ENCODE results near the gene ICOSLG.

DNA sequence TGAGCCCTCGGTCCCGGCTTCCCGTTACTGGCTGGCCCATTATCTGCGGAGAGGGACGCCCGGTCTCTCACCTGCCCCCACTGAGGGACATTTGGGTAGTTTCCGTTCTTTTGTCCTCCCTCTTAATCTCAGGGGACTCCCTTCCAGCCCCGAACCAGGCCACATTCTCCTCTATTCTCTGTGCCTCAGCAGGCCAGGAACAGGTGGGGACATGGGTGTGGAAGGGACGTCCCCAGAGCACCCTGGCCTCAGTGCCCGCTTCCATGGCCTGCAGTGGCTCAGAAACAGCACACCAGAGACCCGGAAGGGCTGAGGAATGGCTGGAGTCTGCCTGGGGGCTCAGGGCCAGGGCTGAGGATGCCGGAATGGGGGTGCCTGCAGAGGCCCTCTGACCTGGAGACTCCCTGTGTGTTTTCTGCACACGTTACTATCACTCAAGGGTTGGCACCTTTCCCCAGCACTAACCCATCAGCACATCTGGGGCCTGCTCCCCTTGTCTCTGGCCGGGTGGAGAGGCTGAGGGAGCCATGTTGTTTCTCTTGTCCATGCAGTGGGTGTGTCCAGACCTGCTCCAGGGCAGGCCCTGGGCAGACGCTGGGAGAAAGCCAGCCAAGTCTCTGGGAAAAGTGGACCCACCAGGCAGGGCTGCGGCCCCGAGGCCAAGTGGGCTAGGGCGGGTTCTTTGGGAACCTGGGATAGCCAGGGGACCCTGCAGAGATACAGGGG, 31.0 kb upstream of the ICOSLG start:
- TF ChIP-seq, protein P1, sequence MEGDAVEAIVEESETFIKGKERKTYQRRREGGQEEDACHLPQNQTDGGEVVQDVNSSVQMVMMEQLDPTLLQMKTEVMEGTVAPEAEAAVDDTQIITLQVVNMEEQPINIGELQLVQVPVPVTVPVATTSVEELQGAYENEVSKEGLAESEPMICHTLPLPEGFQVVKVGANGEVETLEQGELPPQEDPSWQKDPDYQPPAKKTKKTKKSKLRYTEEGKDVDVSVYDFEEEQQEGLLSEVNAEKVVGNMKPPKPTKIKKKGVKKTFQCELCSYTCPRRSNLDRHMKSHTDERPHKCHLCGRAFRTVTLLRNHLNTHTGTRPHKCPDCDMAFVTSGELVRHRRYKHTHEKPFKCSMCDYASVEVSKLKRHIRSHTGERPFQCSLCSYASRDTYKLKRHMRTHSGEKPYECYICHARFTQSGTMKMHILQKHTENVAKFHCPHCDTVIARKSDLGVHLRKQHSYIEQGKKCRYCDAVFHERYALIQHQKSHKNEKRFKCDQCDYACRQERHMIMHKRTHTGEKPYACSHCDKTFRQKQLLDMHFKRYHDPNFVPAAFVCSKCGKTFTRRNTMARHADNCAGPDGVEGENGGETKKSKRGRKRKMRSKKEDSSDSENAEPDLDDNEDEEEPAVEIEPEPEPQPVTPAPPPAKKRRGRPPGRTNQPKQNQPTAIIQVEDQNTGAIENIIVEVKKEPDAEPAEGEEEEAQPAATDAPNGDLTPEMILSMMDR (IDR thresholded peaks at IDR 0.05), result no peak
- TF ChIP-seq POLR2A (IDR thresholded peaks at IDR 0.05), result no peak
